Spleen (tissue), 11 donors: ENCODE data around the gene OR52E4. TPM values are rescaled to one million over a fixed set of nuclear protein-coding genes. Genes with fewer than 3 reads are reported as not detected.

Experiments
- DNase-seq: peaks from one replicate; pipeline ENCODE4 v3.0.0-alpha.2; 2020
- H3K27ac ChIP-seq, 8 donors: fragments of 200-600 bp; sonication (generic) in 7 of 8; 1 replicate in 4 of 8; 2 replicates in 4 of 8; pipeline versions ENCODE4 v1.5.0 to v1.8.0; 2016 to 2021; ENCODE audit warnings: inconsistent platforms in 4 of 8, mild to moderate bottlenecking in 4 of 8, moderate library complexity in 1 of 8
- H3K27me3 ChIP-seq, 7 donors: fragments of 200-600 bp; sonication (generic) in 6 of 7; replicated peaks in 1 of 7; 1 replicate in 4 of 7; 2 replicates in 3 of 7; pipeline versions ENCODE4 v1.5.0 to v1.8.0; 2016 to 2021; ENCODE audit warnings: inconsistent platforms in 3 of 7, mild to moderate bottlenecking in 1 of 7
- H3K36me3 ChIP-seq, 6 donors: fragments of 200-600 bp; sonication (generic) in 5 of 6; 1 replicate in 4 of 6; 2 replicates in 2 of 6; pipeline versions ENCODE4 v1.5.0 to v1.8.0; 2016 to 2021; ENCODE audit warnings: inconsistent platforms in 2 of 6
- H3K4me1 ChIP-seq, 6 donors: fragments of 200-600 bp; sonication (generic) in 5 of 6; 1 replicate in 3 of 6; 2 replicates in 3 of 6; pipeline versions ENCODE4 v1.5.0 to v1.8.0; 2016 to 2021; ENCODE audit warnings: inconsistent platforms in 3 of 6
- H3K4me3 ChIP-seq, 8 donors: fragments of 200-600 bp; sonication (generic) in 7 of 8; 1 replicate in 4 of 8; 2 replicates in 4 of 8; pipeline versions ENCODE4 v1.5.0 to v1.8.0; 2016 to 2021; ENCODE audit warnings: inconsistent platforms in 4 of 8, mild to moderate bottlenecking in 4 of 8, moderate library complexity in 2 of 8
- H3K9me3 ChIP-seq, 8 donors: fragments of 200-600 bp; sonication (generic) in 7 of 8; 1 replicate in 4 of 8; 2 replicates in 4 of 8; pipeline versions ENCODE4 v1.5.0 to v1.8.0; 2016 to 2021; ENCODE audit warnings: inconsistent platforms in 4 of 8
- POLR2A ChIP-seq, 3 donors: fragments of 450-650 bp; IDR thresholded peaks; one replicate each; pipeline ENCODE4 v1.5.1; 2017; ENCODE audit warnings: antibody characterized with exemption in 3 of 3, mild to moderate bottlenecking in 1 of 3
- POLR2AphosphoS5 ChIP-seq, 3 donors: sonication (generic); formaldehyde crosslinking; IDR thresholded peaks; one replicate each; pipeline ENCODE4 v1.5.1; 2017; ENCODE audit warnings: antibody characterized with exemption in 3 of 3
- WGBS, 5 donors: extraction: QIAGEN DNeasy Blood & Tissue Kit in 3 of 5; methylation state at CpG; one replicate each; pipeline versions ENCODE4 v1.1.5 to v1.1.7; 2013 to 2018; 5-methylcytosine and 5-hydroxymethylcytosine counted together
- intact Hi-C: fragments of 100-400 bp; cut with DNase I; formaldehyde crosslinking; loops from one replicate; pipeline ENCODE4 v1.15.0; 2023; ENCODE audit warnings: low total_unique reads
- polyA plus RNA-seq, 3 donors: library from polyadenylated mRNA; stranded (reverse); fragments of 200-250 nt; gene quantifications; one replicate each; pipeline ENCODE4 v1.2.1, GENCODE V29; 2013
- total RNA-seq, 7 donors: library from RNA; depleted of rRNA in 3 of 7; stranded (reverse); fragments of >200 nt in 3 of 7; fragmentation: NEBNext Ultra II Directional in 4 of 7; extraction: Animal tissue kit (Norgen Biotek cat#: 25700) in 4 of 7; gene quantifications; one replicate each; pipeline versions ENCODE4 v1.1.0 to v1.2.1, GENCODE V29; 2016 to 2021
- TF ChIP-seq, protein P1 (sequence below), 11 experiments: fragments of 200-600 bp in 7 of 11; fragments of 450-650 bp in 4 of 11; sonication (generic) in 4 of 11; IDR thresholded peaks in 8 of 11; conservative IDR thresholded peaks in 3 of 11; 1 replicate in 7 of 11; 2 replicates in 4 of 11; pipeline versions ENCODE4 v1.4.0 to v1.8.0; 2016 to 2021; ENCODE audit warnings: antibody characterized with exemption in 11 of 11, inconsistent platforms in 4 of 11, mild to moderate bottlenecking in 1 of 11
- donor health status: healthy with polysubstance abuse.
- donor health status: DM: no; HTN: no; CAD: no; lungs with moderate emphysema.
- donor health status: DM: no; HTN: no; CAD: no.
- donor health status: Bipolar disorder and iron deficiency.
- donor health status: healthy.
- donor health status: DM: no; HTN: no; CAD: no.
- donor health status: DM: yes; HTN: yes; CAD: no.

OR52E4 gene
- total and polyA plus RNA-seq, 10 donors: not detected

DNA sequence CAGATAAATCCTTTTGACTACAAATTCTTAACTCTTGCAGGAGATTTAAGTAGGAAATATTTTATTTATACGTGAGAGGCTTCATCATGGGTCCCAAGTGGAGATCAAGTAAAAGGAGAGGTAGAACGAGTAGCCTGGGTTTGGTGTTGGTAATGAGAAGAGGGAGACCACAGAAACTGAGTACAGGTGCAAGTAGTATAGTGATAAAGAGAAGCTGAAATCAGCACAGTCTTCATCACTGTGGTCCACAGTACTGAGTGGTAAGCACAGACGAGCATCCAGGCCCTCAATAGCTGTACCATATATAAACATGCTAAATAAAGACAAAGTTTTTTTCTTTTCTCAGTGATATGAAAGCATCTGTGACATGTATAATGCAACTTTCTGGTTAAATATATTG, 6.7 kb downstream of the OR52E4 start:
- DNase-seq: no peak
- TF ChIP-seq, protein P1, sequence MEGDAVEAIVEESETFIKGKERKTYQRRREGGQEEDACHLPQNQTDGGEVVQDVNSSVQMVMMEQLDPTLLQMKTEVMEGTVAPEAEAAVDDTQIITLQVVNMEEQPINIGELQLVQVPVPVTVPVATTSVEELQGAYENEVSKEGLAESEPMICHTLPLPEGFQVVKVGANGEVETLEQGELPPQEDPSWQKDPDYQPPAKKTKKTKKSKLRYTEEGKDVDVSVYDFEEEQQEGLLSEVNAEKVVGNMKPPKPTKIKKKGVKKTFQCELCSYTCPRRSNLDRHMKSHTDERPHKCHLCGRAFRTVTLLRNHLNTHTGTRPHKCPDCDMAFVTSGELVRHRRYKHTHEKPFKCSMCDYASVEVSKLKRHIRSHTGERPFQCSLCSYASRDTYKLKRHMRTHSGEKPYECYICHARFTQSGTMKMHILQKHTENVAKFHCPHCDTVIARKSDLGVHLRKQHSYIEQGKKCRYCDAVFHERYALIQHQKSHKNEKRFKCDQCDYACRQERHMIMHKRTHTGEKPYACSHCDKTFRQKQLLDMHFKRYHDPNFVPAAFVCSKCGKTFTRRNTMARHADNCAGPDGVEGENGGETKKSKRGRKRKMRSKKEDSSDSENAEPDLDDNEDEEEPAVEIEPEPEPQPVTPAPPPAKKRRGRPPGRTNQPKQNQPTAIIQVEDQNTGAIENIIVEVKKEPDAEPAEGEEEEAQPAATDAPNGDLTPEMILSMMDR (IDR thresholded peaks at IDR 0.05 in 8 of 11, conservative IDR thresholded peaks at IDR 0.05 in 3 of 11): no peak
- TF ChIP-seq POLR2AphosphoS5 (IDR thresholded peaks at IDR 0.05): no peak
- TF ChIP-seq POLR2A (IDR thresholded peaks at IDR 0.05): no peak
- no peak overlapping the region for H3K4me3 ChIP-seq
- 57 to 79% (median 64%) methylated on average over 3 of the region's 3 CpGs for WGBS, 5 donors
- H3K4me1 ChIP-seq: no peaks in the 10 kb centered on the region
- no peaks in the 10 kb centered on the region for H3K9me3 ChIP-seq
- intact Hi-C loops: no loop called here
- no peaks in the 10 kb centered on the region for H3K36me3 ChIP-seq
- H3K27me3 ChIP-seq: no peaks in the 10 kb centered on the region
- H3K27ac ChIP-seq: no peak overlapping the region

DNA sequence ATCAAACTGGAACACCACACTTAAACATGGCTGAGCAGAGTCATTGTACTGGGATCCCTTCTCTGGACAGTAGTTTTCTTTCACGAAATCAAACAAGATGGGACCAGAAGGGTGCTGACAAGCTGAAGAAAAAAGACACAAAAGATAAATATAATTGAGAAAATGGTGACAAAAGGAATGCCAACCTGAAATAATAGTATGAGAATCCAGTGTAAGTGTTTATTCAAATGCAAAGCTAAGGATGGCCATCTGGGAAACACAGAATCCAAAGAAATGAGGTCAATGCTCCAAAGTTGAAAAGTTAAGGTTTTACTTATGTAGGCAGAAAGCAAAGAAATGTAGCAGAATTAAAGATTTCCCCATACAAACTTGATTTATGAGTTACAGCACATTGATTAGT, 7.2 kb downstream of the OR52E4 start:
- Histone ChIP-seq H3K4me3 (no peak overlapping the region), H3K4me1 (no peaks in the 10 kb centered on the region), H3K27me3 (no peaks in the 10 kb centered on the region), H3K27ac (no peak overlapping the region), H3K9me3 (no peaks in the 10 kb centered on the region), H3K36me3 (no peaks in the 10 kb centered on the region)
- TF ChIP-seq POLR2A (IDR thresholded peaks at IDR 0.05) (no peak), POLR2AphosphoS5 (IDR thresholded peaks at IDR 0.05) (no peak)
- TF ChIP-seq, protein P1 (IDR thresholded peaks at IDR 0.05 in 8 of 11, conservative IDR thresholded peaks at IDR 0.05 in 3 of 11): no peak
- 69 to 82% (median 78%) methylated on average over 1 of the region's 1 CpG for WGBS, 5 donors
- intact Hi-C loops: no loop called here
- no peak for DNase-seq

DNA sequence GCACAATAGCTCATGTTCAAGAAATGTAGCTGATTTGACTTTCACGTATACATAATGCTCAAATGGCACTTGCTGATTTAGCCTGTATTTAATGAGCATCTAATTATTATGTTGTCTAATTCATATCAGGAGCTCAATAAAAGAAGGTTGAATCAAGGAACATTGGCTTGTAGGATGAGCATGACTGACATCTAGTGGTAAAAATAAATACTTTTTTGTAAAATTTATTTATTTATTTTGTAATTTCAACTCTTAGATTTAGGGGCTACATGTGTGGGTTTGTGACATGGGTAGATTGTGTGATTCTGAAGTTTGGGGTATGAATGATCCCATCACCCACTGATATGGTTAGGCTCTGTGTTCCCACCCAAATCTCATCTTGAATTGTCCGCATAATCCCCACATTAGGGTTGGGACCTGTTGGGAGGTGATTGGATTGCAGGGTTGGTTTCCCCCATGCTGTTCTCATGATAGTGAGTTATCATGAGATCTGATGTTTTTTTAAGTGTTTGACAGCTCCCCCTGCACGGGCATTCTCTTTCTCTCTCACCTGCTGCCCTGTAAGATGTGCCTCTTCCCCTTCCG, 10.9 kb downstream of the OR52E4 start:
- Histone ChIP-seq H3K36me3 (no peaks in the 10 kb centered on the region), H3K9me3 (no peaks in the 10 kb centered on the region), H3K4me1 (no peaks in the 10 kb centered on the region), H3K27me3 (no peaks in the 10 kb centered on the region), H3K27ac (no peak overlapping the region), H3K4me3 (no peak overlapping the region)
- intact Hi-C loops: no loop called here
- 57 to 63% (median 61%) methylated on average over 4 of the region's 4 CpGs for WGBS, 5 donors
- no peak for DNase-seq
- no peak for TF ChIP-seq POLR2AphosphoS5 (IDR thresholded peaks at IDR 0.05)
- no peak for TF ChIP-seq POLR2A (IDR thresholded peaks at IDR 0.05)
- TF ChIP-seq, protein P1 (IDR thresholded peaks at IDR 0.05 in 8 of 11, conservative IDR thresholded peaks at IDR 0.05 in 3 of 11): peak in 4 of 11 experiments; percentile 15 to 38 (median 22)

DNA sequence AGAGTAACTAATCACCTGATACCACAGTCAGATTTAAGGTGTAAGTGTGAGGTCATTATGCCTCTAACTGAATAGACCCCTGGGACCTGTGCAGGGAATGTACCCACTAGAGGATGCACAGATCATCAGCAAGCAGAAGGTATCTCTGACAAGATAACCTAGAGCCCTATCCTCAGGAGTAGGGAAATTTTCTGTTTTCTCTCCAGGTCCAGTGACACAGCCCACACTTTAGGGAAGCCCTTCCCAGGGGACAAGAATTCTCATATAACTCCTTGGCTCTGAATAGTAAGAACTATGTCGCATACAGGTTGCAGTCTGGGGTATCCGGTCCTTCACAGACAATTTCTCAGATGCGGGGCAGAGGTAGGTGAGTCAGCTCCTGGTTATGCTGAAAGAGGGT, 12.5 kb downstream of the OR52E4 start, which contains the start of gene OR52E5:
Gene OR52E5 (plus strand): TSS at position 301 of the 400 bp plus-strand sequence. CDS start 7,569 bp downstream, outside the sequence.
- no peak for DNase-seq
- no peak within 1 kb of the TSS for H3K27ac ChIP-seq
- H3K4me1 ChIP-seq: no peaks in the 10 kb centered on the region
- H3K36me3 ChIP-seq: no peaks in the 10 kb centered on the region
- H3K4me3 ChIP-seq: no peak within 1 kb of the TSS
- 85 to 94% (median 90%) methylated on average over 3 of the region's 3 CpGs for WGBS, 5 donors
- TF ChIP-seq POLR2A (IDR thresholded peaks at IDR 0.05): no peak
- TF ChIP-seq POLR2AphosphoS5 (IDR thresholded peaks at IDR 0.05): no peak
- TF ChIP-seq, protein P1 (IDR thresholded peaks at IDR 0.05 in 8 of 11, conservative IDR thresholded peaks at IDR 0.05 in 3 of 11): no peak
- intact Hi-C loops: no loop called here
- H3K9me3 ChIP-seq: no peaks in the 10 kb centered on the region
- H3K27me3 ChIP-seq: no peaks in the 10 kb centered on the region
